Measurements from ENCODE around the gene SLC10A6.

SLC10A6 gene

DNA sequence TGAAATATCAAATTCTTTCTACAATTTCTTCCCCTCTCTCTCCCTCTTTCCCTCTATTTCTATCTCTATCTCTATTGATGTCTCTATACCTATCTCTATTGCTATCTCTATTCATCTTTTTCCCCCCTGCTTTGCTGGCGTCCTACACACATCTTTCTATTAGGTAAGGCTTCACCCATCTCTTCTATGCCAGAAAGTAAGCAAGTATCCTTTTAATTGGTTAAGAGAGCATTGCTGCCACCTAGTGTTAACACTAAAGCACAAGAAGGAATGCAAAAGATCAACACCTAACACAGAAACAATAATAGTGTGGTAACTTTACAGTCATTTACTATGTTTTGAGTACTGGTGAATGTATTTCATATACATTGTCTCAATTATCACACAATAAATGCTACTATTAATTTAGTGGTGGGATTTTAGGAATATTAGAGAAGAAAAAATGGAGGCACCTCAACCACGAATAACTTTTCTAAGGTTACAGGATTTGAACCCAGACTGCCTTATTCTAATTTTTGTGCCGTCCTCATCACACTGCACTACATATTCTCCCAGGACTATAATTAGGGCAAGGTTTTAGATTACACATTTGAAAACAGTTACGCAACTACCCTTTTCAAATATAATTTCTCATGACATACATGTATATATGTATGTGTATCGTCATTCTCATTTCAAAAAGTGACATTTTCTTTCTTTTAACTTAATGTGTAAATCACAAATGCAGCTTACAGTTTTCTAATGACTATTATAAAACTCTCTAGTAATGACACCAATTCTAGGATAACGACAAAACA lies 46.7 kb upstream of the SLC10A6 start:
- no peak overlapping the region for H3K4me3 ChIP-seq (ENCODE audit: insufficient read depth, low read length, poor library complexity, severe bottlenecking)
- TF ChIP-seq EZH2phosphoT487 (conservative IDR thresholded peaks at IDR 0.05; ENCODE audit: low read length), result no peak
- peak; percentile 54 for TF ChIP-seq CTCF (IDR thresholded peaks at IDR 0.05; ENCODE audit: insufficient read depth, low read length, poor library complexity, severe bottlenecking)
- H4K20me1 ChIP-seq (ENCODE audit: low read depth, low read length), result no peaks in the 10 kb centered on the region

GRCh38 chr4:86894455-86894854 lies 45.3 kb upstream of the SLC10A6 start:
- H3K27ac ChIP-seq (ENCODE audit: low read depth, low read length), result no peak overlapping the region
- H3K27me3 ChIP-seq (ENCODE audit: low read length), result no peaks in the 10 kb centered on the region
- H4K20me1 ChIP-seq (ENCODE audit: low read depth, low read length), result no peaks in the 10 kb centered on the region
- H3K36me3 ChIP-seq (ENCODE audit: low read length), result no peaks in the 10 kb centered on the region
- no peaks in the 10 kb centered on the region for H3K9me3 ChIP-seq (ENCODE audit: insufficient read depth, low read length)
- H3K9me2 ChIP-seq (replicated peaks; ENCODE audit: insufficient read depth, low read length), result no peaks in the 10 kb centered on the region
- H3K9ac ChIP-seq (ENCODE audit: low read length), result no peak overlapping the region
- TF ChIP-seq CTCF (IDR thresholded peaks at IDR 0.05; ENCODE audit: insufficient read depth, low read length, poor library complexity, severe bottlenecking) (no peak), EZH2phosphoT487 (conservative IDR thresholded peaks at IDR 0.05; ENCODE audit: low read length) (no peak)
- no peaks in the 10 kb centered on the region for H3F3A ChIP-seq (ENCODE audit: insufficient read depth)
- no peak overlapping the region for H3K4me3 ChIP-seq (ENCODE audit: insufficient read depth, low read length, poor library complexity, severe bottlenecking)
- H3K79me2 ChIP-seq (ENCODE audit: insufficient read depth, low read length), result no peaks in the 10 kb centered on the region
- no peak overlapping the region for H2AFZ ChIP-seq (ENCODE audit: low read depth, low read length, severe bottlenecking)
- no peak overlapping the region for H3K4me2 ChIP-seq (ENCODE audit: low read depth, low read length, poor library complexity, severe bottlenecking)

More for the DNA sequence above, 46.7 kb upstream of the SLC10A6 start:
- no peaks in the 10 kb centered on the region for H3F3A ChIP-seq (ENCODE audit: insufficient read depth)
- no peaks in the 10 kb centered on the region for H3K36me3 ChIP-seq (ENCODE audit: low read length)
- H2AFZ ChIP-seq (ENCODE audit: low read depth, low read length, severe bottlenecking), result no peak overlapping the region
- no peak overlapping the region for H3K27ac ChIP-seq (ENCODE audit: low read depth, low read length)
- no peak overlapping the region for H3K9ac ChIP-seq (ENCODE audit: low read length)
- no peak overlapping the region for H3K4me2 ChIP-seq (ENCODE audit: low read depth, low read length, poor library complexity, severe bottlenecking)
- H3K9me2 ChIP-seq (replicated peaks; ENCODE audit: insufficient read depth, low read length), result no peaks in the 10 kb centered on the region
- H3K27me3 ChIP-seq (ENCODE audit: low read length), result no peaks in the 10 kb centered on the region
- H3K79me2 ChIP-seq (ENCODE audit: insufficient read depth, low read length), result no peaks in the 10 kb centered on the region
- no peaks in the 10 kb centered on the region for H3K9me3 ChIP-seq (ENCODE audit: insufficient read depth, low read length)

GRCh38 chr4:86893136-86893535 lies 44.0 kb upstream of the SLC10A6 start:
- no peak overlapping the region for H3K4me3 ChIP-seq (ENCODE audit: insufficient read depth, low read length, poor library complexity, severe bottlenecking)
- H3K27me3 ChIP-seq (ENCODE audit: low read length), result no peaks in the 10 kb centered on the region
- H3K36me3 ChIP-seq (ENCODE audit: low read length), result no peaks in the 10 kb centered on the region
- H3K9me2 ChIP-seq (replicated peaks; ENCODE audit: insufficient read depth, low read length), result no peaks in the 10 kb centered on the region
- TF ChIP-seq CTCF (IDR thresholded peaks at IDR 0.05; ENCODE audit: insufficient read depth, low read length, poor library complexity, severe bottlenecking) (no peak), EZH2phosphoT487 (conservative IDR thresholded peaks at IDR 0.05; ENCODE audit: low read length) (no peak)
- H3K9me3 ChIP-seq (ENCODE audit: insufficient read depth, low read length), result no peaks in the 10 kb centered on the region
- no peak overlapping the region for H3K27ac ChIP-seq (ENCODE audit: low read depth, low read length)
- no peaks in the 10 kb centered on the region for H3K79me2 ChIP-seq (ENCODE audit: insufficient read depth, low read length)
- no peak overlapping the region for H3K4me2 ChIP-seq (ENCODE audit: low read depth, low read length, poor library complexity, severe bottlenecking)
- no peaks in the 10 kb centered on the region for H4K20me1 ChIP-seq (ENCODE audit: low read depth, low read length)
- no peak overlapping the region for H2AFZ ChIP-seq (ENCODE audit: low read depth, low read length, severe bottlenecking)
- no peak overlapping the region for H3K9ac ChIP-seq (ENCODE audit: low read length)
- H3F3A ChIP-seq (ENCODE audit: insufficient read depth), result no peaks in the 10 kb centered on the region
